ENCODE results near the gene CFAP77. TPM values are rescaled to one million over a fixed set of nuclear protein-coding genes. Genes with fewer than 3 reads are reported as not detected.

CFAP77 gene
- total RNA-seq, 4 donors from 2014 or later, result not detected

DNA sequence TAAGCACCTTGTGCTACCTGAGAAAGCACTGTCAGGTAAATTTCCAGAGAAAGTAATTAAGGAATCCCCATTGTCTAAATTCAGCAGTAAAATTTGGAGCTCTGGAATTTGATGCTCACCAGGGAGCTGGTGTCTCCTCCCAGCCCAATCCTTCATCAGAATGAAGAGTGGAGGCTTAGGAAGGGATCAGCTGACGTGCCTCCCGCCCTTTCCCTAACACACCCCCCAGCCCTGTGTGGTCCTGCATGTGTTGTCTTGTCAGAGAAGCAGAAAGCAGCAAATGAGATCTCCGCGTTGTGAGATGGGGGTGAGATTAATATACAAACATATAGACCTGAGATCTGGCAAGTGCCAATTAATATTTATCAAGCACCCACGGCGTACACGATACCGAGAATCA lies 145.5 kb downstream of the CFAP77 start:
- no peak overlapping the region for H3K4me3 ChIP-seq
- H3K36me3 ChIP-seq, result no peaks in the 10 kb centered on the region
- intact Hi-C loops (cut with DNase I), result no loop called here
- WGBS, result 84% methylated on average over 8 of the region's 8 CpGs
- DNase-seq (ENCODE audit: extremely low spot score), result no peak
- H3K27me3 ChIP-seq, result peaks cover 0 to 79% (median 0%) of the 10 kb centered on the region in 4 donors
- H3K4me1 ChIP-seq, result no peaks in the 10 kb centered on the region
- H3K27ac ChIP-seq (replicated peaks in 1 of 4), result no peak overlapping the region
- TF ChIP-seq POLR2A (IDR thresholded peaks at IDR 0.05; ENCODE audit: low read depth) (no peak), POLR2AphosphoS5 (IDR thresholded peaks at IDR 0.05) (no peak), EP300 (IDR thresholded peaks at IDR 0.05) (no peak)
- TF ChIP-seq, protein P1, sequence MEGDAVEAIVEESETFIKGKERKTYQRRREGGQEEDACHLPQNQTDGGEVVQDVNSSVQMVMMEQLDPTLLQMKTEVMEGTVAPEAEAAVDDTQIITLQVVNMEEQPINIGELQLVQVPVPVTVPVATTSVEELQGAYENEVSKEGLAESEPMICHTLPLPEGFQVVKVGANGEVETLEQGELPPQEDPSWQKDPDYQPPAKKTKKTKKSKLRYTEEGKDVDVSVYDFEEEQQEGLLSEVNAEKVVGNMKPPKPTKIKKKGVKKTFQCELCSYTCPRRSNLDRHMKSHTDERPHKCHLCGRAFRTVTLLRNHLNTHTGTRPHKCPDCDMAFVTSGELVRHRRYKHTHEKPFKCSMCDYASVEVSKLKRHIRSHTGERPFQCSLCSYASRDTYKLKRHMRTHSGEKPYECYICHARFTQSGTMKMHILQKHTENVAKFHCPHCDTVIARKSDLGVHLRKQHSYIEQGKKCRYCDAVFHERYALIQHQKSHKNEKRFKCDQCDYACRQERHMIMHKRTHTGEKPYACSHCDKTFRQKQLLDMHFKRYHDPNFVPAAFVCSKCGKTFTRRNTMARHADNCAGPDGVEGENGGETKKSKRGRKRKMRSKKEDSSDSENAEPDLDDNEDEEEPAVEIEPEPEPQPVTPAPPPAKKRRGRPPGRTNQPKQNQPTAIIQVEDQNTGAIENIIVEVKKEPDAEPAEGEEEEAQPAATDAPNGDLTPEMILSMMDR (IDR thresholded peaks at IDR 0.05), result no peak
- no peaks in the 10 kb centered on the region for H3K9me3 ChIP-seq

DNA sequence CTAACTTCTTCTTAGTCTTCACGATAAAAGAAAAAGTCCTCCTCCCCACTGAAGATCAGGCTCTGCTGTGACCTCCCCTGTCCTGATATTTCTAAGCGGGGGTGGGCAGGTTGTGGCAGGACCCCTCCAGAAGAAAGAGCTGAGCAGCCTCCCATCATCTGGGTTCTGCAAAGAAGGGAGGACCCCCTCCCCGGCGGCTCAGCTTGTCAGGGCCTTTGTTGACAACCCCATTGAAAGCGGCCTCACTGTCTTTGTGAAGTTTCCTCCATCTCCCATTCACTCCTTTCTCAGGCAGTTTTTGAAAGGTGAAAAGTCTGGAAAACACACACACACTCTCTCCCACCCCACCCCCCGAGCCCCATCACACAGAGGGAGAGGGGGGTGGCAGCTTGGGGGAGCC lies 146.2 kb downstream of the CFAP77 start:
- intact Hi-C loops (cut with DNase I), result no loop called here
- Histone ChIP-seq H3K27me3 (peaks cover 0 to 82% (median 0%) of the 10 kb centered on the region in 4 donors), H3K4me1 (peaks cover 0 to 4% (median 0%) of the 10 kb centered on the region in 4 donors), H3K36me3 (no peaks in the 10 kb centered on the region), H3K4me3 (no peak overlapping the region), H3K9me3 (no peaks in the 10 kb centered on the region), H3K27ac (replicated peaks in 1 of 4) (no peak overlapping the region)
- WGBS, result 69% methylated on average over 6 of the region's 6 CpGs
- TF ChIP-seq POLR2A (IDR thresholded peaks at IDR 0.05; ENCODE audit: low read depth) (no peak), POLR2AphosphoS5 (IDR thresholded peaks at IDR 0.05) (no peak), EP300 (IDR thresholded peaks at IDR 0.05) (no peak)
- TF ChIP-seq, protein P1 (IDR thresholded peaks at IDR 0.05), result no peak
- DNase-seq (ENCODE audit: extremely low spot score), result no peak

DNA sequence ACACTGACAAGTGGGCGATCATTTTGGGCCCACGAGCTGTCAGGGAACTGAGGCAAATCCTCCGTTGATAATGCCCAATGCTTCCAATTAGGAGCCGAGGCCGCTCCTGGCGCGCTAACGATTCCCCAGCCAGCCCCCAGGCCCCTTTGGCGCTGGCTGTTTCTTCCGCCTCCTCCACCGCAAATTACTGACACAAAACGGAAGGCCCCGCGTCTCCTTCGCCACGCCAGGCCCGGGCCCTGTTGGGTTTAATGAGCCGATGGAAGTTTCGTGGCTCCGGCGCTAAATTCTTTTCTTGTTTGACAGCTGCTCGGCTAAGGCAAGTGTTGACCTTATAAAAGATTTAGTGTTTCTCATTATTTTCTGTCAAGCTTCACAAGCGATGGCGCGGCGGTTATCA lies 146.7 kb downstream of the CFAP77 start:
- Histone ChIP-seq H3K4me3 (no peak overlapping the region), H3K27ac (replicated peaks in 1 of 4) (no peak overlapping the region), H3K27me3 (peaks cover 0 to 82% (median 0%) of the 10 kb centered on the region in 4 donors), H3K9me3 (no peaks in the 10 kb centered on the region), H3K36me3 (no peaks in the 10 kb centered on the region), H3K4me1 (peaks cover 0 to 4% (median 0%) of the 10 kb centered on the region in 4 donors)
- TF ChIP-seq POLR2AphosphoS5 (IDR thresholded peaks at IDR 0.05) (no peak), EP300 (IDR thresholded peaks at IDR 0.05) (no peak), POLR2A (IDR thresholded peaks at IDR 0.05; ENCODE audit: low read depth) (no peak)
- TF ChIP-seq, protein P1 (IDR thresholded peaks at IDR 0.05), result no peak
- WGBS, result 78% methylated on average over 26 of the region's 26 CpGs
- intact Hi-C loops (cut with DNase I), result no loop called here
- DNase-seq (ENCODE audit: extremely low spot score), result no peak

DNA sequence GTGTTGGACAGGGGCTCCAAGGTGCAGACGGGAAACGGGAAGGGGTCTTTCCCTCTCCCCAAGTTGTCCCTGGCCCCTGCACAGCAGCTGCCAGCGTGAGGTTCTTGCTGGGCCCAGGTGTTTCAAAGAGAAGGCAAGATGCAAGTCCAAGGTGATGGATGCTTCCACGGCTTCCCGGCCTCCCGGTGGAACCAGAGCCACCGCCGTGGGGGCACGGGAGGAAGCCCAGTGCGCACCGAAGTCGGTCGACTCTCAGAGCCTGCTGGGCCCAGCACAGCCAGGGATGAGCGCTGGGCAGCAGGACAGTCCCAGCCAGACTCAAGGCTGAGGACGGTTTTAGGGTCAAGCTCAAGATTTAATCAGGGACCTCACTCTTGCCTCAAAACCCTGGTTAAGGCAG lies 147.1 kb downstream of the CFAP77 start:
- Histone ChIP-seq H3K27me3 (peaks cover 0 to 82% (median 0%) of the 10 kb centered on the region in 4 donors), H3K36me3 (no peaks in the 10 kb centered on the region), H3K9me3 (no peaks in the 10 kb centered on the region), H3K27ac (replicated peaks in 1 of 4) (no peak overlapping the region), H3K4me3 (no peak overlapping the region), H3K4me1 (peaks cover 0 to 4% (median 0%) of the 10 kb centered on the region in 4 donors)
- no peak for TF ChIP-seq EP300 (IDR thresholded peaks at IDR 0.05)
- TF ChIP-seq, protein P1 (IDR thresholded peaks at IDR 0.05), result no peak
- TF ChIP-seq POLR2A (IDR thresholded peaks at IDR 0.05; ENCODE audit: low read depth), result no peak
- no peak for TF ChIP-seq POLR2AphosphoS5 (IDR thresholded peaks at IDR 0.05)
- intact Hi-C loops (cut with DNase I), result no loop called here
- WGBS, result 89% methylated on average over 15 of the region's 15 CpGs
- no peak for DNase-seq (ENCODE audit: extremely low spot score)

DNA sequence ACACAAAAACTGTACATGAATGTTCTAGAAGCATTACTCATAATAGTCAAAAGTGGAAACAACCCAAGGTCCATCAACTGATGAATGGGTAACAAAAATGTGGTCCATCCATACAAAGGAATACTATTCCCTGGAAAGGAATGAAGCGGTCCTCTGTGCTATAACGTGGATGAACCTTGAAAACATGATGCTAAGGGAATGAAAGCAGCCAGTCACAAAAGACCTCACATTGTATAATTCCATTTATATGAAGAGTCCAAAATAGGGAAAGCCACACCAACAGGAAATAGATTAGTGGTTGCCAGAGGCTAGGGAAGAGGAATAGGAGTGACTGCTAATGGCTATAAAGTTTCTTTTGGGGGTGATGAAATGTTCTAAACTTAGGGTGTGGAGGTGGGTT lies 149.7 kb downstream of the CFAP77 start:
- no peak overlapping the region for H3K27ac ChIP-seq (replicated peaks in 1 of 4)
- H3K9me3 ChIP-seq, result no peaks in the 10 kb centered on the region
- DNase-seq (ENCODE audit: extremely low spot score), result no peak
- no peaks in the 10 kb centered on the region for H3K36me3 ChIP-seq
- no peak overlapping the region for H3K4me3 ChIP-seq
- no peak for TF ChIP-seq POLR2AphosphoS5 (IDR thresholded peaks at IDR 0.05)
- TF ChIP-seq, protein P1 (IDR thresholded peaks at IDR 0.05), result no peak
- no peak for TF ChIP-seq POLR2A (IDR thresholded peaks at IDR 0.05; ENCODE audit: low read depth)
- TF ChIP-seq EP300 (IDR thresholded peaks at IDR 0.05), result no peak
- peaks cover 0 to 72% (median 0%) of the 10 kb centered on the region in 4 donors for H3K27me3 ChIP-seq
- 90% methylated on average over 2 of the region's 2 CpGs for WGBS
- intact Hi-C loops (cut with DNase I), result no loop called here
- H3K4me1 ChIP-seq, result peaks cover 0 to 4% (median 0%) of the 10 kb centered on the region in 4 donors
